Mucosa of gallbladder (tissue), 1 donor: ENCODE measurements around the gene TNFAIP2. TPM values are rescaled to one million over a fixed set of nuclear protein-coding genes. Genes with fewer than 3 reads are reported as not detected.

ENCODE experiments used
- DNase-seq: peaks from one replicate; pipeline ENCODE4 v3.0.0-alpha.2; 2020; ENCODE audit warnings: low spot score
- total RNA-seq: library from RNA; stranded (reverse); gene quantifications from one replicate; pipeline ENCODE4 v1.2.1, GENCODE V29; 2021
- donor health status: DM: no; HTN: no; CAD: no.

Gene TNFAIP2
- total RNA-seq, 1 donor from 2014 or later: 133 TPM

DNA sequence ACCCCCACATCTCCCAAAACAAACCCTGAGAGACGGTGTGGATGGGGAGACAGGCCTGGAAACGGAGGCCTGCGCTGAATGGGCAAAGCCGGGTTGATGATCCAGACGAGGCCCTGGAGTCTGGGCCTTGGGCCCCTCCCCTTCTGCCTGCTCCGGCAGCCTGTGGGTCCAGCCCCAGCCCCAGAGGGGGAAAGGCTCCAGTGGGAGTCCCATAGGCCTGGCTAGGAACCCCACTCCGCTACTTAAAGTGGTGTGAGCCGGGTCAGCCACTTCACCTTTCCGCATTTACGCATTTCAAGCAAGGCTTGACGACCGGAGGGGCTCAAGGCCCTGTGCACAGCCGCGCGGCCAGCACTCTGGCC is 695 bp upstream of the TNFAIP2 start:
- DNase-seq: no peak

DNA sequence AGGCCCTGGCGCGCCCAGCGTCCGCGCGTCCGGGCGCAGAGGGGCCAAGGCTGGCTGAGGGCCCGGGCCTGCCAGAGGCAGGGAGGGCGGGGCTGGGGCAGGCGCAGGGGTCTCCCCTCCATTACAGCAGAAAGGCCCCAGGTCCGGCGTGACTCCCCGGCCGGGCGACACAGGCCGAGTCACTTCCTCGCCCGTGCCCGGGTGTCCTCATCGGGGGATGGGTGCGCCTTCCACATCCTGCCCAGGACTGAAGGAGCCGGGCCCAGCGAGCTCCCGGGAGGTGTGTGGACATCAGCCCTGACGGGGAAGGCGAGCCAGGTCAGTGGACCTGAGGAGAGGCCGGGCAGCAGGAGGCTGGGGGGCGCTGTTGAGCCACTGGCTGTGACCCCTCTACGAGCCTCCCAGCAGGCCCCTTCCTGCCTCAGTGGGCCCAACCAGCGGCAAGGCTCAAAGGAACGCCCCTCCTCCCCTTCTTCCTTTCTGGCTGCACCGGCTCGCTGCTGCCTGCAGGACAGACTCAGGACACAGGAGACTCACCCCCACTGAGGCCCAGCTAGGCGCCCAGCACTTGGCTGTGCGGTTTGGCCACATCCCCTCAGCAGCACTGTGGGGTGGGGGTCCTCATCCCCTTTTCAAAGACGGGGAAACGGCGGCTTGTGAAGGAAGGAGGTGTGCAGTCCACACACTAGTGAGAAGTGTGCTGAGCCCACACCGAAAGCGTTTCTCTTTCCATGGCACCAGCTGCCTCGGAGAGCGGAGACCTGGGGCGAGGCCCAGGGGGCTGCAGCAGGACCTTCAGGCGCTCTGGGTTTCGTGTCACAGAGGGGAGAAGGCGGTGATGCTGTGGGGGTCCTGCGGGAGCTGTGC is 606 bp downstream of the TNFAIP2 start:
- DNase-seq: no peak

DNA sequence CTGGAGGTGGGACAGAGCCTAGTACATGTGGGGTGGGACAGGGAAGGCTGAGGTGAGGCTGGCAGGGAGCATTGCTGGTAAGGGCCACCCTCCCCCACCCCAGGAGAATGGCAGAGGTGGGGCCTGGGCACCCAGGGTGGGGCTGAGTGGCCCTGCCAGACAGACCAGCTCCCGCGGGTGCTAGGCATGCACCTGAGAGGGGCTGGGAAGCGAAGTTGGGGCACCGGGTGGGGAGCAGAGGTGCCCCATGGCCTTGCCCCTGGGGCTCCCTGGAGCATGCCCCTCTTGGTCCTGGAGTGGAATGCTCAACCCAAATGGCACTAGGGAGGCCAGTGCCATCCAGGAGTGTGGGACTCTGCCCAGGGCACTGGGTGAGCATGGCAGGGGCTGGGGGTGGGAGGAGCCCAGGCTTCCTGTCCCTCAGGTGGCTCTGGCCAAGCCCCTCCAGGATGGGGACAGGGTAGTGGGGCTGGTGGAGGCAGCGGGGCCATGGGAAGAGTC is 1.3 kb downstream of the TNFAIP2 start:
- DNase-seq: no peak

DNA sequence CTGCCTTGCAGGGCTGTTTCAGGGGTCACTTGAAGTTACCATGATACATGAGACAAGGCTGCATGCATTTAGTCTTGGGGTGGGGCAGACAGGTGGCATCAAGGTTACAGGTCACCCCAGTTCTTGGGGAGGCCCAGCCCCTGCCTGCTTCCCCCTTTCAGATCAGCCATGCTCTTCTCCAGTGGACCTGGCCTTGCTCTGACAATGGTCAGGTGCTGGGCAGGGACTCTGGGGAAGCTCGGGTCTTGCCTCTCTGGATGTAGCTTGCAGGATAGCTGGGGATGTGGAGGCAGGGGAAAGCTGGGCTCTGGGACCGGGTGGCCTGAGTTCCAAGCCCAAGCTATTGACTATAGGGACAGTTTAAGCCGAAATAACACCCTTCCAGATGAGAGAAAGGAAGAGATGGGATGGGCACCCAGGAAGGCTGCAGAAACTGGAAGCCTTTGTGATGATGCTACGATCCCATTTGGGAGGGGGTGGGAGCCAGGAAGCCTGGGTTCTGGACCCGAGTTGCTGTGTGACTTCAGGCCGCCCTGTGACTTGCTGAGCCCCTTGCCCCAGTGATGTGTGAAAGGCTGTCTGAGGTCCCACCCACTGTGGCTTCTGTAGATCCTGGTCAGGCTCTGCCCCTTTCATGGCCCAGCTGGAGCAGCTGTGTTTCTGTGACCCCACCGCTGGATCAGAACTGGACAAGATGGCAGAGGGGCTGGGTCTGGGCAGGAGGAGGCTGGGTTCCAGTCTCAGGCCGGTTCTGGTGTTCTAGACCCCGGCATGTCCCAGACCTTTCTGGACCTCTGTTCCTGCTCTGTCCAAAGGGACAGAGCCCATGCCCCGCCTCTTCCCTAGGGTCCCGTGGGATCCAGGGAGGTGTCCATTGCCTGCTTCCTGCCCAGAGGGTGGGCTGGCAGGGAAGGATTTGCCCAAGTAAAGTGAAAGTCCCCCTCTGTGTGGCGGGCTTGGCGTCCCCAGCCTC is 2.1 kb downstream of the TNFAIP2 start:
- DNase-seq: no peak

GRCh38 chr14:103126088-103126872 is 3.0 kb downstream of the TNFAIP2 start:
- DNase-seq: no peak

DNA sequence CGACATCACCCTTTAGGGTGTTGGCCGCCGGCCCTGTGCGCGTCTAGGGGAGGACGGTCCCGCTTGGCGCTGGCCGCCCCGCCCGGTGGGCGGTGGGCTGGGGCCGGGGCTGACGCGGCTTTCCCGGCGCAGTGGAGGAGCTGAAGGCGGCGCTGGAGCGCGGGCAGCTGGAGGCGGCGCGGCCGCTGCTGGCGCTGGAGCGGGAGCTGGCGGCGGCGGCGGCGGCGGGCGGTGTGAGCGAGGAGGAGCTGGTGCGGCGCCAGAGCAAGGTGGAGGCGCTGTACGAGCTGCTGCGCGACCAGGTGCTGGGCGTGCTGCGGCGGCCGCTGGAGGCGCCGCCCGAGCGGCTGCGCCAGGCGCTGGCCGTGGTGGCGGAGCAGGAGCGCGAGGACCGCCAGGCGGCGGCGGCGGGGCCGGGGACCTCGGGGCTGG is 3.6 kb downstream of the TNFAIP2 start:
- peak; percentile 63 for DNase-seq

- DNase-seq: no peak
These were observed 4.1 kb downstream of the TNFAIP2 start for GRCh38 chr14:103127356-103127755.

DNA sequence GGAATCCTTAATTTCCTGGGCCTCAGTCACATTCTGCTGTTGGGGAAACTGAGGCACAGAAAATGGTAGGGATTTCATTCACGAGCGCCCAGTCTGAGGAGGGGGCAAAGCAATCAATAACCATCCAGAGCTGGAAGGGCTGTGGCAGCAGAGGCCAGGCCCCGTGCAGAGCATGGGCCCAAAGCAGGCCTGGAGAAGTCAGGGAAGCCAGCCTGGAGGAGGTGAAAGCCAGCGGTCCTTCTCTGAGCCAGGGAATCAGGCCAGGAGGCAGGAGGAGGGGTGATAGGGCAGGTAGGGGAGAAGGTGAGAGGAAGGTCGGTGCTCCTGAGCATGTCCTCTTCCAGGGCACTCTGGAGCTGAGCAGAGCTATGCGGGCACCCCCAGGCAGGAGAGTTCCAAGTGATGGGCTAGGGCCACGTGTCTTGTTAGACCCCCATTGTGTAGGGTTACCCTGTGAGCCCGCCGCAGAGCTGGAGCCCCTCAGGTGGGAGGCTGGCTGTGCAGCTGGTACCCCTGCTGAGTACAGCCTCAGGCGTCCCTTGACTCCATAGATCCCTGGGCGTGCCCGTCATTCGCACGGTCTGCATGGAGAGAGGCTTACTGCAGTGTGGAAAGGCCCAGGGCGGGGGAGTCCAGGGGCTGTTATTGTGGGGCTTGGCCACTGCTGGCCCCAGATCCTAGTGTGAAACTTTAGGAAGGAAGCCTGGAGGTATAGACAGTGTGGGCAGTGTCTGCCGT is 4.8 kb downstream of the TNFAIP2 start:
- no peak for DNase-seq

GRCh38 chr14:103128631-103129300 is 5.5 kb downstream of the TNFAIP2 start:
- no peak for DNase-seq

DNA sequence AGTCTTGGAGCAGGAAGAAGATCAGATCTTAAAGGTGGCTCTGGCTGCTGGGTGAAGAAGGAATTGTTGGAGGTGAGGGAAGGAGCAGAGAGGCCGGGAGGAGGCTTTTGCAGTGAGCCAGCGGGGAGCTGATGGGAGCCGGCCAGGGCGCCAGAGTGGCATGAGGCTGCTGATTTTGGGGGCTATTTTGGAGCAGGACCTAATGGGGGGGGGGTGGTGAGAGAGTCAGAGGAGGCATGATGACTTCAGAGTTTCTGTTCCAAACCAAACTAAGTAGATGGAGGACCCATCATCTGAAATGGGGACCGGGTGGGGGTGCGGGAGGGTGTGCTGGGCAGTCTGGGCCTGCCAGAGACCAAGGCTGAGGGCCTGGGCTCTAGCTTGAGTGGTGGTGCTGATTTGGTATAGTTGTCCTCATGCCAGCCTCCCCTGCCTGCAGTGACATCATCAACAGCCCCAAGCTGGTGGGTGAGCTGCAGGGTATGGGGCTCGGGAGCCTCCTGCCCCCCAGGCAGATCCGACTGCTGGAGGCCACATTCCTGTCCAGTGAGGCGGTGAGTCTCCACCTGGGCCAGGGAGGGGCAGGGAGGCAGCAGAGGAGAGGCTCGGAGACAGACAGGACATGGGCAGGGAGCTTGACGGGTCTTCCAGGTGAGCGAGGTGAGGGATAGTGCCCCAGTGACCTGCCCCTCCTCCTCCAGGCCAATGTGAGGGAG is 6.2 kb downstream of the TNFAIP2 start:
- no peak for DNase-seq

- no peak for DNase-seq
These were observed 6.9 kb downstream of the TNFAIP2 start for GRCh38 chr14:103130017-103130764.

GRCh38 chr14:103130965-103131364 is 7.7 kb downstream of the TNFAIP2 start:
- DNase-seq: peak; percentile 59

- no peak for DNase-seq
These were observed 8.3 kb downstream of the TNFAIP2 start for GRCh38 chr14:103131580-103131979.

DNA sequence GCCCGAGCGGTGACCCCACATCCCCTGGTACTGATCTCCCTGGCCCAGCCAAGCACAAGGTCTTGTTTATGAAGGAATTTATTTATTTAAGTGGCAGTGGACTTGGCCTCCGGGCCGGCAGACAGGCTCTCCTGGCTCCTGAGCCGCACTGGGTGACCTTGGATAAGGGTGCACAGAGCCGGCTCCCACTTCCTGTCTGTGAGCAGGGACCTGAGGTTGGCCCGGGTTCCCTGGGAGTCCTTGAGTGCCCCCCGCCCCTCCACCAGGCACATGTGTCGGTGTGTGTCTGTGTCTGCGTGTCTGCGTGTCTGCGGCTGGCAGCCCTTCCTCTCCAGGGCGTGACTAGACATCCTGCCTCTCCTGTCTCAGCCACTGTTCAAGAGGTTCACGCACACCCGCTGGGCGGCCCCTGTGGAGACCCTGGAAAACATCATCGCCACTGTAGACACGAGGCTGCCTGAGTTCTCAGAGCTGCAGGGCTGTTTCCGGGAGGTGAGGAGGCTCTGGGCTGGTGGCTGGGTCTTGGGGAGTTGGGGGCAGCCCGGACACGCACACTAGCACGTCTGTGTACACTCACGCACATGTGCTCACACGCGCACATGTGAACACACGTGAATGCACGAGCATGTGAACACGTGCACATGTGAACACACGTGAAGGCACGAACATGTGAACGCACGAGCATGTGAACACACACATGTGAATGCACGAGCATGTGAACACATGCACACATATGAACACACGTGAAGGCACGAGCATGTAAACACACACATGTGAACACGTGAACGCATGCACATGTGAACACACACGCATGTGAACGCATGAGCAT is 9.3 kb downstream of the TNFAIP2 start:
- no peak for DNase-seq

GRCh38 chr14:103133210-103134140 is 10.2 kb downstream of the TNFAIP2 start:
- DNase-seq: no peak

GRCh38 chr14:103134405-103134804 is 11.1 kb downstream of the TNFAIP2 start:
- no peak for DNase-seq

- DNase-seq: no peak
These were observed 11.7 kb downstream of the TNFAIP2 start for GRCh38 chr14:103134919-103135318.
